Activated CD4-positive, CD25-positive, alpha-beta regulatory T cell treated with anti-CD3 and anti-CD28 coated beads, Interleukin-2, amount 50 U/mL, for 16 hours (primary cell): ENCODE data around the gene SLC24A5.

ENCODE experiments used
- DNase-seq: peaks from one replicate; pipeline ENCODE4 v3.0.0-alpha.2; 2020; ENCODE audit warnings: low read depth, low spot score

The SLC24A5 gene

DNA sequence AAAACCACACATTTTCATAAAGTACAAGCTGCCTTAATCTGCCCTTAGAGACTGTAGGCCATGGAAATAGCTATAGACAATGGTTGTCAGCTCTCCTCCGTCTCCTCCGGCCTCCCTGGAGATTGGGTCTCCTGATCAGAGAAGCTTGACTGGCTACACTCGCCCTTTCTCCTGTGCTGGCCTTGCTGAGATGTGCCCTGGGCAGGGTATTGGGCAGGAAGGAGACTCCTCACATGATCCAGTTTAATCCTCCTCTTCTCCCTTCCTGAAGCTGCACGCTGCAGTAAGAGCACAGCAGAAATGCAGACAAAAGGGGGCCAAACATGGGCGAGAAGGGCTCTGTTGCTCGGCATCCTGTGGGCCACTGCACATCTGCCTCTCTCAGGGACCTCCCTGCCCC lies at the start of gene SLC24A5:
SLC24A5 (plus strand) TSS at position 246 of the 400 bp plus-strand sequence; CDS start at position 301, 55 bp downstream.
- no peak for DNase-seq

DNA sequence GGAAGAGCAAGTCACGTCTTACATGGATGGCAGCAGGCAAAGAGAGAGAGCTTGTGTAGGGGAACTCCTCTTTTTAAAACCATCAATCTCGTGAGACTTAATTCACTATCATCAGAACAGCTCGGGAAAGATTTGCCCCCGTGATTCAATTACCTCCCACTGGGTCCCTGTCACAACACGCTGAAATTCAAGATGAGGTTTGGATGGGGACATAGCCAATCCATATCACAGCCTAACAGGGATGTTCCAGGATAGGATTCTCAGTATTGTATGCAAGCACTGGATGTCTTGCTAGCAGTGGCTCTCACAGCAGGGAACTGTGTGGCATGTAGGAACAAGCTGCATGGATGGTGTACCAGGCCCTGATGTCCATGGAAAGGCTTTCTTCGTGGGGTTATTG lies 47.8 kb upstream of the SLC24A5 start:
- DNase-seq, result no peak

DNA sequence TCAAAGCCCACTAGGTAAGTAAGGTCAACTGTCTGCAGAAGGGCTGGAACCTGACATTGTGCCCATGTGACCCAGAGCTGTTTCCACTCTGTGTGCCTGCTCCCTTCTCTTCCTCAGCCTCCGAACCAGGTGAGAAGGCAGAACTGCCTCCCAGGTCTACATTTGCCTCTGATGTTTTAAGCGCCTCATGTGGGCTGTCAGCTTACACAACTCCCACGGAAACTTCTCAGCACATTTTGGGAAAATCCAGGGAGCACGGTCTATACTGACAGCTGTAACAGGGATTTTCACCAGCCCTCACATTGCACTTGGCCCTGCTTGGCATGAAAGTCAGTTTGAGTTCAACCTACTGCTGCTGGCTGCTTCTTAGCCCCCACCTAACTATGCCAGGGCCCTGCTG lies 46.9 kb upstream of the SLC24A5 start:
- no peak for DNase-seq

DNA sequence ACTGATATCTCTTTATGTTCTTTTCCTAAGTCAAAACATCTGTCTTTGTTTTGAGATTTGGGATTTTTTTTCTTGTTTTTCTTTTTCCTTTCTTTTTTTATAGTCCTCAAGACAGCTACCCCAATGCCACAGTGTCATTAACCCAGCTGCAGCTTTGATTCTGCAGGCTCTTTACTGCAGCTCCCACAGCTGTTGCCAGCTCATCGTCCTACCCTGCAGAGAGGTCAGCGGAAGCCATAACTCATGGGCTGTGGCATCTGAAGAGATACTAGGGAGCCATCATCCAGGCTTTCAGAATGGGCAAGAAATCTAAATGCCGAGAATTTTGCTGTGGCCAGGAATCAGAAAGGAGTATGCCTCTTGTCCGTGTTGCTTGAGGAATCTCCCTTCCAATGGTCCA lies 44.3 kb upstream of the SLC24A5 start:
- no peak for DNase-seq

DNA sequence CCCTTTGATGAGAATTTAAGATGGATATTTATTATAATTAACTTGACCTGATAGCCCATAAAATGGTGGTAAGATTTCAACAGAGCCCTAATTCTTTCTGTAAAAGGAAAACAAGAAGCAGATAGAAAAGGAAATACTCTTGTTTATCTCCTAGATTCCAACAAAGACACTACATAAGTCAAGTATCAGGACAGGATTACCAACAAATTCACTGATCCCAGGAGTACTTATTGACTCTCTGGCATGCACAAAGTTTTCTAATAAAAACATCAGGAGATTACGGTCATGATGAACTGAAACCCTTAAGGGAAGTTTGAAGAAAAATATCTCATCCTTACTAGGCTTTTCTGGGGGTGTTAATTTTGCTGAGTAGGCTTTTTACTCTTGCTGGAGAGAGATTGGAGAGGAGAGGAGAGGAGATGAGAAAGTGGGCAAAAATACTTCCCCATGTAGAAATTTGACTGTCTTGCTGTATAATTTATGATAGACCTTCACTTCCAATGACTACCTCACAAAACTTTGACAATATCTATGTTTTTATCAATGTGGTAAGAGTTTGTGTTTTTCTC lies 43.1 kb upstream of the SLC24A5 start:
- no peak for DNase-seq

DNA sequence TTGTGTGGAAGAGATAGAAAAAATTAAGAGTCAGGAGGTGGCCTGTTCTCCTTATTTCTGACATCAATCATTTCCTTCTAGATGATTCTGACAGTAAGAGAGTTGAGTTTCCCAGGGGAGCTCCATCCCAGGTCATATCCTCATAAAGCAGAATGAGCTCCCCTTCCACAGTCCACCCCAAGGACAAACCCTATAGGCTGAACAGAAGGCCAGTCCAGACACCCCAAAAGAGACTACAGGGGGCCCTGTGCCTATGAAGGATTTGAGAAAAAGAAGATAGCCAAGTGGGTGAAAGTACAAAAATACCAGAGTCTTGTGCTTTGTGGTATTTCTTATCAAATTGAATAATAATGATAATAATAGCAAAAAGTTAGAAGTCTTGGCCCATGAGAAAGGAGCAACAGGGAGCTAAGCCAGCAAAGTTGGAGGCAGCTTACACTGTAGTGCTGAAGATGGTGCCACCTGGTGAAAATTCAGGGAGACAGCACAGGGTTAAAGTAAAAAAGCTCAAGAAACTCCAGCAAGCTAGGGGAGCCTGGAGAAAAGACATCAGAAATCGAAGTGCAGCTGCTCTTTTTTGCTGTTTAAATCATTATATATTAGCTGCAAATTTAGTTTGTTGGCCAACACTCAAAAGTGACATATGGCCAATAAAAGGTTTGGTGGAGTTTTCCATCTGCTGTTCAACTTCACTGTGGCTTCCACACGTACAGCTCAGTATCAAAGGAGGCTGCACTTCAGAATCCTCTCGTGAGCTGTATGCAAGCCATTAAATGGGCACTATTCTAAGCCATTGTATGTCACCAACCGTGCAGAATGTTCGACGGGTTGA lies 35.8 kb upstream of the SLC24A5 start:
- no peak for DNase-seq

DNA sequence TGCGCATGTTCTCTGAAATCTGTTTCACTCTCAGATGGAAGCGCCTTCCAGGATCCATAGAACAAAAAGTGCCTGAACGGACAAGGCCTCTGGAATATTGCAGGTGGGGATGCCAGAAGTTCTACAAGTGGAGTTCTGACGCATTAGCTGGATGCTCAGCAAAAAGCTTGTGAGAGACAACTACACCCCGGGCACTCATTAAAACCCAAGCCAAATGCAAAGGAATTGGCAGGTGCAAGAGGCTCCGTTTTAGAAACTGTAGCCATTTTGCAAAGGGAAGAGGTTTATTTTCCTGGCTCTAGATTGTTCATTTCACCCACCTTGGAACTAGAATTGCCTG lies 35.2 kb upstream of the SLC24A5 start:
- no peak for DNase-seq

DNA sequence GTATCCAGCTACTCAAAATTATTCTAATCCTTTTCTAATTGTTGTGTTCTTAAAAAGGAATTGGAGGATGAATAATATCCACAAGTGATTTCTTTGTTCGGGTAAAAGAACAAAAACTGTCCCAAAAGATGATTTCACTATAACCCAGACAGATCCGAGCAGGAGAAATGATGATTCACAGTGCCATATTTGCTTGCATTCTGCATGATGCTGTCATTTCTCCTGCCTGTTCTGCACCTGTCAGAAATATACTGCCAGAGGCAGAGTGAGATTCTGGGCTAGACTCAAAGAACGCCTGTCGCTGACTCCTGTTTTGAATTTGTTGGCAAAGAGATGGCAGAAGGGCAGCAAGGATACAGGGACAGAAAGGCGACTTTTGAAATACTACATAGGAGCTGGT lies 34.7 kb upstream of the SLC24A5 start:
- DNase-seq, result no peak

DNA sequence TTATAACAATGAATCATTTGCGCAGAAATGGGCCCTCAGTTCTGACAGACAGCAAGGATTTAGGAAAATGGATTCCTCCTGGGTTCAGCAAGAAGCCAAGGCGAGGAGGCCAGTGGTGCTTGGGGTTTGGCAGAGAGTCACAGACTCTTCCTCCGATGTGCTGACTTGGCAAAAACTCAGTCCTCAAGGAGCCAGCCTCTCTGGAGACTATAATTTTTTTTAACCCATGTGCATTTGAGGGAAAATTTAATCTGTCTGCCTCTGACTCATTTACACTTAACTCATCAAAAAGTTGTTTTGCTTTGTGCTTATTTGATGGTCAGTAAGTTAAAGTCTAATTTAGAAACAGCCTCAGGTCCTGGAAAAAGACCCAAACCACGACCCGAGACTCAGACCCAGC lies 34.2 kb upstream of the SLC24A5 start:
- no peak for DNase-seq

DNA sequence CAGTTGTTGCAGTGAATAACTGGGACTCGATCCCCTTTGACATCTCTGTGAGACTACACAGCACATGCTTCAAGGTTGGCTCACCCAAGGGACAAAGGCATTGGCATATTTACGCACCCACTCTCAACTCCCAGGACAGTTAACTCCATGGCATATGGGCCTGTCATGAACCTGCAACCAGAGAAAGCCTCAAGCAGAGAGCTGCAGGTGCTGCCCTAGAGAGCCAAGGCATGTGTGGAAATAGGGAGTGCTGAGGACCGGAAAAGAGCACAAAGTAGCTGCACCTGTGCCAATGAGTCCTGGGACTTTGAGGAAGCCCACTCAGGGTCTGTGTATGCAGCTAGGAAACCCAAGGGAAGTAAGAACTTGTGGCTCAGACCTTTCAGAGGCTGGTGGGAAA lies 32.9 kb upstream of the SLC24A5 start:
- no peak for DNase-seq

DNA sequence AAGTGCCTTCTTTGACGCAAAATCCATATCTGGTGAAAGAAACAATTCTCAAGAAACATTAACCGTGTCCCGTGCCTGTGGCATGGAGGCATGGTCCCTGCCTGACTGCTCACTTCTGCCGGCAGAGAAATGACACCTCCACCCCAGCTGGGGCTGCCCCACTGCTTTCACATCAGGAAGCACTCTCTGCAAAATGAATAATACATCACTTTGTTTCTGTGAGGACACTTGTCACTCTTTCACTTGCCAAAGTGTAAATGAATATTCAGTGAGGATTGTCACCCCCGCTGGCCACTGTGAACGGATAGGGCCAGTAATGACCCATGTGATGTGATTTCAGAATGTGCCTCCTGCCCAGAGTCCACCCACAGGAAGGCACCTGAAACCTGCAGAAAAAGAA lies 31.1 kb upstream of the SLC24A5 start:
- no peak for DNase-seq

DNA sequence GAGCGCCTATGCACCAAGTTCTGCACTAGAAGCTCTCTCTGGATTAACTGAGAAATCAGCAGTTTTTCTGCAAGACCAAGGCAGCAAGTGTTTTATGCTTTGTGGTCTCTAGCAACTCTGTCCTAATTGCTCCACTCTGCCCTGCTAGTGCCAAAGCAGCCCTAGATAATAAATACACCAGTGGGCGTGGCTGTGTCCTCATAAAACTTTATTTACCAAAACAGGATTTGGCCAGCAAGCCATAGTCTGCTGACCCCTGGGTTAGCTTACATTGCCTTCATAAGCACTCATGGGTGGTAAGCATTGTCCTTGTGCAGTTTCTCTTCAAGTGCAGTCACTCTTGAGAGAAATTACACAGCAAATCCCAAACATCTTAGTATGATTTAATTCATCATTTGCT lies 30.7 kb upstream of the SLC24A5 start:
- DNase-seq, result no peak

DNA sequence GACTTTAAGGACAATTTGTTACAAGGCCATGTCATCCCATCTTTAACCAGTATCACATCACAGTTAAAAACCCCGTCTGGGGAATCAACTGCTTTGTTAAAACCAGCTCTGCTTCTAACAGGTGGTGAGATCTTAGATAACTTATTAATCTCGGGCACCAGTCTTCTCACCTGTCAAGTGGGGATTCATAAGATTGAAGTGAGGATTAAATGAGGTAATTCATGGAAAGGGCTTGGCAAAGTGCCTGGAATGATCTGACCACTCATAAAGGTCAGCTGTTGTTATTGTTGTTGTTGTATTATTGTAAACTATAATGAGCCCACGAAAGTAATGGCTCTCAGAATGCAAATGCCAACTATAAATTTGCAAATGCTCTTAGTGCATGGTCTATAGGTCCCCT lies 30.1 kb upstream of the SLC24A5 start:
- no peak for DNase-seq

DNA sequence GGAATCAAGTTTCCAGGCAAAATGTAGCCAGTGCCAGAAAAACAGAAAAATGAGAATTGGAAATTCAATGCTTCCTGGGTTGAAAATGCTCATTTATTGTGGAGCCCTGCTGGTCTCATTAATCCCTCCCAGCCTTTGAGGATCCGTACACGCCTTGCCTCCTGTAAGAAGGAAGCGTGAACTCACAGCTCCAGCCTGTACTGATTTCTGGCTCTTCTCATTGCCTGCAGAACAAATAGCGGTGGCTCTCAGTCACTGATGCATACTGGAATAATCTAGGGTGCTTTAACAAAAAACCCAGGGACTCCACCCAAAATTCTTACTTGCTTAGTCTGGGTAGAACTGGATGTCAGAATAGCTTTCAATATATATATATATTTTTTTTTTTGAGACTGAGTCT lies 29.3 kb upstream of the SLC24A5 start:
- DNase-seq, result no peak

DNA sequence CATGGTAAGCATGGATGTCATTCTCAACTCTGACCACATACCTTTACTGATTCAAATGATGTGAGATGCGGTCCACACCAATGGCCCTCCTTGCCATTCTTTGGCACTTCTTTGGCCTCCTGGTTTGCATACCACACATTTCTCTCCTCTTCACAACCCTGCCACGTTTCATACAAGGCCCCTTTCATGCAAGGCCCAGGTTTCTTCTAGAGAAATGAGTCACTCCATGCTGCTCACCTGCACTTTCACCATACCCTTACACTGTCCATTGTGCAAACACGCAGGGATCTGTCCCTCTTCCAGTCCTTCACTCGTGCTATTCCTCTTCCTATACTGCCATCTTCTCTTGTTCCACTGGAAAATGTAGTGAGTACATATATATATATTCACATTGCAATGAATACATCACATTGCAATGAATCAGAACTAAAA lies 24.4 kb upstream of the SLC24A5 start:
- no peak for DNase-seq

DNA sequence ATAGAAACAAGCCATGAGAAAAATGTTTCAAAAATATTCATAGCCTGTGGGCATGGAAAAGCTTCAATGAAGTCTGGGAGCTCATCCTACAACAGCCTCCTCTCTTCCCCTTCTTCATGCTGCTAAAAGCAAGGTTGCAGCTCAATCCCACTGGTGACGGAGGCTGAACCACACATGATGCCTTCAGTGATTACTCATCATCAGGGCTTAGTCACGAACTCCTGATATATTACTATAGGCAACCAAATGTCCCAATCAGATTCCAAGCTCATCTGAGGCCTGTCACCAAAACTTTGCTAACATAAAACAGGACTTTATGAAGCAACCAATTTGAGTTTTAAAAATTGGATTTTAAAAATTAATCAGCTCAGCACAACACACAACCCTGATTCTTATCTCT lies 24.0 kb upstream of the SLC24A5 start:
- no peak for DNase-seq

DNA sequence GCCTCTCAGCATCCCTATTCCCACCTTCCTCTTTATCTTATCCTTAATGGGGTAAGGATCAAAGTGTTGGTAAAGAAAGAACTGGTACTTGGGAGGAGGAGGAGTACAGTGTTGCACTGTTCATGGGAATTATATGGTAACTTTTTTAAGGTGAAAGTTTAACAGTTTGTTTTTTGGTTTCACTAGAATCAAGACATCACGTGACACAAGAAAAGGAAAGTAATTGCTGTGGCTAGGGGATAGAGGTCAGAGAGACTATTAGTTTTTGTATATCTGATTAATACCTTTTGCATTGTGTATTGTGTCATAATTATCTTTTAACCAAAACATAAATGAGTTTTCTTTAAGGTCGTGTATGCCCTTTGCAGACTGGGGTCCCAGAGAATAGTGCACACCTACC lies 23.5 kb upstream of the SLC24A5 start:
- no peak for DNase-seq

DNA sequence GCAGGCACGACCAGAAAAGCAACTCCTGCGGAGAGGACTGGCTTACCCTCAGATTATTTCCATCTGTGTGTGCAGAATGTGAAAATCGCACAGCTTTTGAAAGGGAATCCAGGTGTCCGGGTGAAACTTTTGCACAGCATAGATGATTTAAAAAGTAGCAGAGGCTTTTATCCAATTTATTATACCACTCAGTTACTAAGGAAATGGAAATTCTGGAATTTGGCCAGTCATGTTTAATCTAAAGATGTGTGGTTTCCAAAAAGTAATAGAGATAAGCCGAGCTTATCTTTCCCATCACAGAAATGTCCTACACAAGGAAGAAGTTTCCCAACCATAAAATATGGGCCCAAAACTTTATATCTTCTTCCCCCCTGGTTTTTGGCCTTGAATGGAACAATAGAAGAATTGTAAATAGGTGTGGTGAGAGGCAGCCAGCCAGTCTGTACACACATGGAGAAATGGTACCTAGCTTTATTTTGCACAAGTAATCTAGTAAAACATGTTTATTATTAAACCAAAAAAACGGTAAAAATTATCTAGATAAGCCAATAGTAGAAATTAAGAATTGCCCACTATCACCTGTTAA lies 19.3 kb upstream of the SLC24A5 start:
- DNase-seq, result no peak

DNA sequence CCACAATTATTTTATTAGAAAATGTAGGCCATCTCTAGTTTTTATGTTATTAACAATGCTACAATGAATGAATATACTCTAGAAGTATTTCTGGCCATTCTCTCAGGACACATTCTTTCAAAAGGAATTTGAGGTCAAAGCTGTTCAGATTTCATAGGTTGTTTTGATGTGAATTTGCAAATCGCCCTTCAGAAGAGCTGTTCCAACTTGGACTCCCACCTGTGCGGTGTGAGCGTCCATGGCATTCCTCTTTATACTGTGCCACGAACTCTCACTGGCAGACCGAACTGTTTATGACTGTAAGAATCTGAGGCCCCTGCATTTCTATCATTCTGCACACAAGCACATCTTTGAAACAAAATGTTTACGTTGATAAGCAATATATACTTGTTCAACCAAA lies 18.6 kb upstream of the SLC24A5 start:
- DNase-seq, result no peak

DNA sequence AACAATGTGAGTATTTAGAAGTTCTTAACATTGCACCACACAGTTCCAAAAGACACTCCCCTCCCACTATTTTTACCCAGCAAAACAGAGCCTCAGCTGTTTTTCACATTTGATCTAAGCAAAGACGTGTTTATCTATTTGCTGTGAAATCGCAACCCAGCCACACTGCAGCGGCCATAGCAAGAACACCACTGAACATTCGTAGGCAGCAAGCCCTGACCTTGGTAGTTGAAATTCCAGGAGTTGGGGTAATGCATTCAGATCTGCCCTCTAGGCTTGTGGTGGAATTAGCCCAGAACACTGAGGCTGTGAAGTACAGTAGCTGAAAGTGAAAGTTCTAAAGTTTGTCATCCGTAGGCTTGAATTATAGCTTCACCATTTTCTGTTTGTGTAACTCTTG lies 17.1 kb upstream of the SLC24A5 start:
- no peak for DNase-seq

DNA sequence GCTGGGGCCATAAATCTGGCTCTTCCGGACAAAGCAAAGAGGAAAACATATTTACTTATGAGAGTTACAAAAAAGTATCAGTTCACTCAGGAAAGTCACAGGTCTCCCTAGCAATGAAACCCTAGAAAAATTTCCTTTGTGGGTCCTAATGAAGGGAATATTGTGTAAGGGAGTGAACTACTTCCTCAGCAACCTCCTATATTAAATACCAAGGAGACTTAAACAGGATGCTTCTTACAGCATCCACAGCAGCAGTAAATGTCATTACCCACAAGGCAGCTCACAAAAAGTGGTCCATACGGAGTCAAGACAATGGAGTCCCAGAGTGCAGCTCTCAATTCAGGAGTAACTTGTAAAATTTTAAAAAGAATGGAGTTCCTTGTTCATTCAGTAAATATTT lies 14.9 kb upstream of the SLC24A5 start:
- DNase-seq, result no peak

DNA sequence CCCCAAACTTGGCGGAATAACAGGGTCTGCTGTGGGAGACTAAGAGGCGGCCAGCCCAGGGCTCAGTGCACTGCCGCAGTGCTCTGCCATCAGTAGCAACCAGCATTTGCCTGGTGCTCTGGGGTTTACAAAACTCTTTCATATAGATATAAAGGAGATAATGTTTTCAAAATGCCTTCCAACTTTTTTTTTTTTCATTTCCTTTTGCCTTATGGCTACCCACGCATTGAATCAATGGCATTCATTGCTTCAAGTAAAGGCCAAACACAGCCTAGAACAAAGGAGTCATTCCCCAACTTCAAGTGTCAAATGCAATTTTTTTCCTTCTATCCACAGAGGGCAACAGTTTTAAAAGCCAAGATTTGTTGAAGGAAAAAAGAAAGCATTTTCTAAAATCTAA lies 11.6 kb upstream of the SLC24A5 start:
- DNase-seq, result no peak

DNA sequence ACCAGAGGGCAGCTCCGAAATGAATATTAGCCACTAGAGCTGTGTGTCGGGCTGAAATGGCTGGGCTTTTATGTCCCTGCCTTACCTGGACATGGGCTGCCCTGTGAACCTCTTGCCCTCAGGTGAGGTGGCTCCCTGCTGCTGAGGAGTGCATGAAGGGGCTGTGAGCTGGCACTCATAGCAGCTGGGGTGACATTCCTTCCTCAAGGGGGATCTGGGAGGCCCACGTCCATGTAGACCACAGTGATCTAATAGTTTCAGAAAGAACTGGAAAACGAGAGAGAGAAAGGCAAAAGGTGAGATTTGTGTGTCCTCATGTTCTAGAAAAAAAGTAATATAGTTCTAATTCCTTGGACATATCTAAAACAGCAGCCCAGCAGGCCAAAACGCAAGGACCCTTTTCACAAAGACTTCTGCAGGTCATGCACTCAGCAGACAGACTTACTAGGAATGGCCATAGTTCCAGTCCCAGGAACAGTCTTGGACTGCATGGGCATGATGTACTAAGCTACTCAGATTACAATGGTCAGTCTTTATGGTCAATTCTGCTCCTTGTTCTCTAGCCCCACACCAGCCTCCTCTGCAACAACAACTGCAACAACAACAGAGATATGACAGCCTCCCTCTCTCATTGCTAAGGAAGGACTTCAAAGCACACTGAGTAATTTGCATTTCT lies 10.8 kb upstream of the SLC24A5 start:
- no peak for DNase-seq
